IPS-11a (cell line): ENCODE results near the gene UBL5.
A peak's percentile ranks its signal among the peaks of the same experiment; 100 is the strongest.
"Not testable (repeated sequence)": the region's sequence is repeated elsewhere in the genome, so short reads cannot be mapped to it uniquely, and the experiment has no call there.

Experiments used
- H3K4me3 ChIP-seq: one replicate; pipeline ENCODE4 v1.5.1; 2013; ENCODE audit warnings: low read depth, low read length, control low read depth

The UBL5 gene

GRCh38 chr19:9827289-9828238, at the start of gene UBL5:
TSS of gene UBL5 (plus strand) at chr19:9827918. CDS start at chr19:9828338, 420 bp downstream.
- peak within 1 kb of the TSS; percentile 96 for H3K4me3 ChIP-seq

GRCh38 chr19:9782338-9782737, 45.4 kb upstream of the UBL5 start:
- no peak overlapping the region for H3K4me3 ChIP-seq

- H3K4me3 ChIP-seq: not testable (repeated sequence)
Observed at GRCh38 chr19:9784163-9784496, 43.6 kb upstream of the UBL5 start.

- H3K4me3 ChIP-seq: peak overlapping the region; percentile 52
Observed at GRCh38 chr19:9785367-9786331, 42.1 kb upstream of the UBL5 start.

GRCh38 chr19:9786342-9786741, 41.4 kb upstream of the UBL5 start:
- peak overlapping the region; percentile 52 for H3K4me3 ChIP-seq

GRCh38 chr19:9786819-9787218, 40.9 kb upstream of the UBL5 start:
- no peak overlapping the region for H3K4me3 ChIP-seq

- not testable (repeated sequence) for H3K4me3 ChIP-seq
Observed at GRCh38 chr19:9788604-9789003, 39.1 kb upstream of the UBL5 start.

GRCh38 chr19:9789066-9789465, 38.7 kb upstream of the UBL5 start:
- no peak overlapping the region for H3K4me3 ChIP-seq

- not testable (repeated sequence) for H3K4me3 ChIP-seq
Observed at GRCh38 chr19:9789579-9789978, 38.1 kb upstream of the UBL5 start.

GRCh38 chr19:9791073-9791367, 36.7 kb upstream of the UBL5 start:
- H3K4me3 ChIP-seq: not testable (repeated sequence)

GRCh38 chr19:9791552-9792205, 36.0 kb upstream of the UBL5 start:
- no peak overlapping the region for H3K4me3 ChIP-seq

GRCh38 chr19:9792206-9793070, 35.3 kb upstream of the UBL5 start:
- peak overlapping the region; percentile 50 for H3K4me3 ChIP-seq

- H3K4me3 ChIP-seq: peak overlapping the region; percentile 50
Observed at GRCh38 chr19:9793071-9793591, 34.6 kb upstream of the UBL5 start.

- H3K4me3 ChIP-seq: no peak overlapping the region
Observed at GRCh38 chr19:9796113-9796773, 31.5 kb upstream of the UBL5 start.

- no peak overlapping the region for H3K4me3 ChIP-seq
Observed at GRCh38 chr19:9797871-9798270, 29.8 kb upstream of the UBL5 start.

GRCh38 chr19:9799162-9799561, 28.6 kb upstream of the UBL5 start:
- H3K4me3 ChIP-seq: no peak overlapping the region

GRCh38 chr19:9801976-9802375, 25.7 kb upstream of the UBL5 start:
- H3K4me3 ChIP-seq: no peak overlapping the region

- no peak overlapping the region for H3K4me3 ChIP-seq
Observed at GRCh38 chr19:9806803-9807202, 20.9 kb upstream of the UBL5 start.
